ENCODE measurements around the gene EXOC3L1. TPM values are rescaled to one million over a fixed set of nuclear protein-coding genes. Genes with fewer than 3 reads are reported as not detected.

Gene EXOC3L1
- total and polyA plus RNA-seq, 2 donors (not counting 1 experiment from before 2014, with no cell fraction given), result 0.09 to 0.33 TPM

DNA sequence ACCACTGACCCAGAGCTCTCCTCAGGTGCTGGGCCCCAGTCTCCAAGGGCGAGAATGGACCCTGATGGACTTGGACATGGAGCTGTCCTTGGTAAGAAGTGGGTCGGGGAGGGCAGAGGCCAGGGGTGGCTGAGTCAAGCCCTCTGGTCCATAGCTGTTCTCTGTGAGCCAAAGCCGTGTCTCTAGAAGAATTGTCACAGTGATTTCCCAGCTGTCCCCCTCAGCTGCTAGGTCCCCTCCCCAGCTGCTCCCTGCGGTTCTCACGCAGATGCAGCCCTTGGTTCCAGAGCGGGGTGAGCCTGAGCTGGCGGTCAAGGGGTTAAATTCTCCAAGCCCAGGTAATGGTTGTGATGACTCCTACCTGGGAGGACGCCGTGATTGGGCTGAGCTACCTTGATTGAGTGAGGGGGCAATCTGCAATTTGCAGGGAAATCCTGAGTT, 20.9 kb downstream of the EXOC3L1 start:
- no peak overlapping the region for H3K27ac ChIP-seq (ENCODE audit: insufficient read depth, low read length)
- H2AFZ ChIP-seq (ENCODE audit: low read length), result no peak overlapping the region
- no peak for TF ChIP-seq EZH2 (IDR thresholded peaks at IDR 0.05; ENCODE audit: low read length, missing control alignments)
- TF ChIP-seq, protein P1, sequence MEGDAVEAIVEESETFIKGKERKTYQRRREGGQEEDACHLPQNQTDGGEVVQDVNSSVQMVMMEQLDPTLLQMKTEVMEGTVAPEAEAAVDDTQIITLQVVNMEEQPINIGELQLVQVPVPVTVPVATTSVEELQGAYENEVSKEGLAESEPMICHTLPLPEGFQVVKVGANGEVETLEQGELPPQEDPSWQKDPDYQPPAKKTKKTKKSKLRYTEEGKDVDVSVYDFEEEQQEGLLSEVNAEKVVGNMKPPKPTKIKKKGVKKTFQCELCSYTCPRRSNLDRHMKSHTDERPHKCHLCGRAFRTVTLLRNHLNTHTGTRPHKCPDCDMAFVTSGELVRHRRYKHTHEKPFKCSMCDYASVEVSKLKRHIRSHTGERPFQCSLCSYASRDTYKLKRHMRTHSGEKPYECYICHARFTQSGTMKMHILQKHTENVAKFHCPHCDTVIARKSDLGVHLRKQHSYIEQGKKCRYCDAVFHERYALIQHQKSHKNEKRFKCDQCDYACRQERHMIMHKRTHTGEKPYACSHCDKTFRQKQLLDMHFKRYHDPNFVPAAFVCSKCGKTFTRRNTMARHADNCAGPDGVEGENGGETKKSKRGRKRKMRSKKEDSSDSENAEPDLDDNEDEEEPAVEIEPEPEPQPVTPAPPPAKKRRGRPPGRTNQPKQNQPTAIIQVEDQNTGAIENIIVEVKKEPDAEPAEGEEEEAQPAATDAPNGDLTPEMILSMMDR (conservative IDR thresholded peaks at IDR 0.05 in 1 of 2, IDR thresholded peaks at IDR 0.05 in 1 of 2; ENCODE audit: low read depth in 1 of 2, low read length in 2 of 2), result no peak
- H3K36me3 ChIP-seq (ENCODE audit: control insufficient read depth, insufficient read depth, low read length), result no peaks in the 10 kb centered on the region
- no peaks in the 10 kb centered on the region for H3K9me3 ChIP-seq (ENCODE audit: control insufficient read depth, insufficient read depth, low read depth, low read length)
- H3K4me3 ChIP-seq (replicated peaks in 1 of 4; ENCODE audit: control extremely low read depth in 1 of 4, insufficient read depth in 1 of 4, low read depth in 3 of 4, low read length in 4 of 4), result no peak overlapping the region
- no peaks in the 10 kb centered on the region for H4K20me1 ChIP-seq (ENCODE audit: control insufficient read depth, extremely low read depth, insufficient read depth, low read length)
- H3K79me2 ChIP-seq (ENCODE audit: control insufficient read depth, insufficient read depth, low read length), result no peaks in the 10 kb centered on the region
- no peak overlapping the region for H3K9ac ChIP-seq (ENCODE audit: insufficient read depth, low read length)
- H3K4me1 ChIP-seq (ENCODE audit: control insufficient read depth, extremely low read depth, insufficient read depth, low read length), result peaks cover 15% of the 10 kb centered on the region
- no peak for DNase-seq (ENCODE audit: low read depth in 2 of 2)
- H3K4me2 ChIP-seq (ENCODE audit: extremely low read depth, insufficient read depth, low read length), result no peak overlapping the region
- H3K27me3 ChIP-seq (ENCODE audit: control insufficient read depth, insufficient read depth, low read length), result no peaks in the 10 kb centered on the region

- H3K4me2 ChIP-seq (ENCODE audit: extremely low read depth, insufficient read depth, low read length), result no peak overlapping the region
- no peak overlapping the region for H3K27ac ChIP-seq (ENCODE audit: insufficient read depth, low read length)
- H3K79me2 ChIP-seq (ENCODE audit: control insufficient read depth, insufficient read depth, low read length), result no peaks in the 10 kb centered on the region
- peaks cover 16% of the 10 kb centered on the region for H3K4me1 ChIP-seq (ENCODE audit: control insufficient read depth, extremely low read depth, insufficient read depth, low read length)
- H3K36me3 ChIP-seq (ENCODE audit: control insufficient read depth, insufficient read depth, low read length), result no peaks in the 10 kb centered on the region
- H3K27me3 ChIP-seq (ENCODE audit: control insufficient read depth, insufficient read depth, low read length), result no peaks in the 10 kb centered on the region
- no peak for DNase-seq (ENCODE audit: low read depth in 2 of 2)
- TF ChIP-seq EZH2 (IDR thresholded peaks at IDR 0.05; ENCODE audit: low read length, missing control alignments), result no peak
- TF ChIP-seq, protein P1 (conservative IDR thresholded peaks at IDR 0.05 in 1 of 2, IDR thresholded peaks at IDR 0.05 in 1 of 2; ENCODE audit: low read depth in 1 of 2, low read length in 2 of 2), result no peak
- H4K20me1 ChIP-seq (ENCODE audit: control insufficient read depth, extremely low read depth, insufficient read depth, low read length), result no peaks in the 10 kb centered on the region
- H3K9ac ChIP-seq (ENCODE audit: insufficient read depth, low read length), result no peak overlapping the region
- H3K4me3 ChIP-seq (replicated peaks in 1 of 4; ENCODE audit: control extremely low read depth in 1 of 4, insufficient read depth in 1 of 4, low read depth in 3 of 4, low read length in 4 of 4), result no peak overlapping the region
- H2AFZ ChIP-seq (ENCODE audit: low read length), result no peak overlapping the region
- H3K9me3 ChIP-seq (ENCODE audit: control insufficient read depth, insufficient read depth, low read depth, low read length), result no peaks in the 10 kb centered on the region
These were observed 22.3 kb downstream of the EXOC3L1 start for GRCh38 chr16:67167588-67167987.

GRCh38 chr16:67166598-67167168, 23.3 kb downstream of the EXOC3L1 start:
- Histone ChIP-seq H3K27ac (ENCODE audit: insufficient read depth, low read length) (no peak overlapping the region), H3K9ac (ENCODE audit: insufficient read depth, low read length) (no peak overlapping the region), H3K4me3 (replicated peaks in 1 of 4; ENCODE audit: control extremely low read depth in 1 of 4, insufficient read depth in 1 of 4, low read depth in 3 of 4, low read length in 4 of 4) (no peak overlapping the region), H3K79me2 (ENCODE audit: control insufficient read depth, insufficient read depth, low read length) (no peaks in the 10 kb centered on the region), H3K27me3 (ENCODE audit: control insufficient read depth, insufficient read depth, low read length) (peaks cover 2% of the 10 kb centered on the region), H2AFZ (ENCODE audit: low read length) (no peak overlapping the region), H3K4me2 (ENCODE audit: extremely low read depth, insufficient read depth, low read length) (no peak overlapping the region), H3K9me3 (ENCODE audit: control insufficient read depth, insufficient read depth, low read depth, low read length) (no peaks in the 10 kb centered on the region), H3K4me1 (ENCODE audit: control insufficient read depth, extremely low read depth, insufficient read depth, low read length) (peaks cover 16% of the 10 kb centered on the region), H3K36me3 (ENCODE audit: control insufficient read depth, insufficient read depth, low read length) (no peaks in the 10 kb centered on the region), H4K20me1 (ENCODE audit: control insufficient read depth, extremely low read depth, insufficient read depth, low read length) (no peaks in the 10 kb centered on the region)
- DNase-seq (ENCODE audit: low read depth in 2 of 2), result no peak
- no peak for TF ChIP-seq EZH2 (IDR thresholded peaks at IDR 0.05; ENCODE audit: low read length, missing control alignments)
- TF ChIP-seq, protein P1 (conservative IDR thresholded peaks at IDR 0.05 in 1 of 2, IDR thresholded peaks at IDR 0.05 in 1 of 2; ENCODE audit: low read depth in 1 of 2, low read length in 2 of 2), result no peak

Data from fibroblast of lung (primary cell).